ENCODE results near the gene ADAM10. TPM values are rescaled to one million over a fixed set of nuclear protein-coding genes. Genes with fewer than 3 reads are reported as not detected.

ADAM10 gene
- total RNA-seq, 2 experiments from 2014 or later = 61.9 to 103 TPM

DNA sequence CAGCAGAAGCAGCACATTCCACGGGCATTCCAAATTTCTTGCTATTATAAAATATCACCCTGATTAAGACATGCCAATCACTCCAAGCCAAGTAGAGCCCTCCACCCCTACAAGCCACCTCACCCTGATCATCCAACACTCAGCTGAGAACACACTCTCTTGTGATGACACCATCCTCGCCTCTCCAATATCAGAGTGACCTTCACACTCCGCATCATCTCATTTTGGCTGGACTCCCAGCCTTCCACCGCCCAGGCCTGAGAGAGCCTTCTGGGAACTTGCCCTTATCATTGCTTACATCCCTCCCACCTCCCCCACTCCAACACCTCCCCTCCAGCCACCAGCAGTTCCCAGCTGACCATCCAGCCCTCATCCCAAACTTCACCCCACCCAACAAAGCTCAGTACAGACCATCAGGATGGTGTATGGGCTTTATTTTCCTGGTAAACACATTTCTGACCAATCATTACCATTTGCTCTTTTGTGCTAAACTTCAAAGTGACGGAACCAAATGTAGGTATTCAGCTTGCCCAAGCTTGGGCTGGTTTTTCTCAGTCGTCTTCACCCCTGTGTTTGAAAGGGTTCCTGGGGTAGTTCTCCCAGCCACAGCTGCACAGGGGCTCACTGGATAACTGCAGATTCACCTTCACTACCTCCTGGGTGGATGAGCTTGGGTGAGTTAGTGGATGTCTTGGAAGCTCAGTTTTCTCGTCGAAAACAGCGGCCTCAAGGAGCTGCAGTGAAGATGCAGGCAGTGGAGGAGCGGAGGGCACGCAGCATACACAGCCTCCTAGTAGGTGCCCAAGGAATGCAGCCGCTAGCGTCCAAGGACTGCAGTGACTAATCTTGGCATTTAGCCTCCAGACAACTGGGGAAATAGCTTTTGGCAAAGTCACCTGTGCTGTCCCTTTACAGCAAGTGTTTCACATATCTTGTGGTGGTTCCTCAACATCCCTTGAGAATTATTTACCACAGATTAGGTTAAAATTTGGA is 202.6 kb downstream of the ADAM10 start:
- Histone ChIP-seq H4K20me1 (ENCODE audit: insufficient read depth, low read length) (no peaks in the 10 kb centered on the region), H3K4me3 (ENCODE audit: low read depth, low read length, poor library complexity, severe bottlenecking) (no peak overlapping the region), H3K4me1 (ENCODE audit: insufficient read depth, low read length, poor library complexity, severe bottlenecking) (peaks cover 5% of the 10 kb centered on the region), H3K9me2 (ENCODE audit: insufficient read depth, low read length) (no peaks in the 10 kb centered on the region), H3K27ac (ENCODE audit: low read depth, low read length, poor library complexity, severe bottlenecking) (no peak overlapping the region), H3K9me3 (ENCODE audit: low read length) (no peaks in the 10 kb centered on the region), H3K4me2 (ENCODE audit: low read length) (no peak overlapping the region), H3K36me3 (ENCODE audit: insufficient read depth, low read length) (no peaks in the 10 kb centered on the region), H2AFZ (ENCODE audit: low read length) (no peak overlapping the region), H3K79me2 (ENCODE audit: insufficient read depth, low read depth, low read length) (no peaks in the 10 kb centered on the region)
- no peak for DNase-seq (ENCODE audit: low spot score)
- ChIA-PET POLR2A (interaction anchor here (0.6 kb wide), 1 partner anchor 9 kb away, joined by 4 read pairs; no protein-coding TSS in a partner anchor), CTCF (ENCODE audit: unreplicated experiment) (interaction anchor here (0.6 kb wide), 1 partner anchor 42 kb away, joined by 3 read pairs; no protein-coding TSS in a partner anchor)
- TF ChIP-seq, protein P1, sequence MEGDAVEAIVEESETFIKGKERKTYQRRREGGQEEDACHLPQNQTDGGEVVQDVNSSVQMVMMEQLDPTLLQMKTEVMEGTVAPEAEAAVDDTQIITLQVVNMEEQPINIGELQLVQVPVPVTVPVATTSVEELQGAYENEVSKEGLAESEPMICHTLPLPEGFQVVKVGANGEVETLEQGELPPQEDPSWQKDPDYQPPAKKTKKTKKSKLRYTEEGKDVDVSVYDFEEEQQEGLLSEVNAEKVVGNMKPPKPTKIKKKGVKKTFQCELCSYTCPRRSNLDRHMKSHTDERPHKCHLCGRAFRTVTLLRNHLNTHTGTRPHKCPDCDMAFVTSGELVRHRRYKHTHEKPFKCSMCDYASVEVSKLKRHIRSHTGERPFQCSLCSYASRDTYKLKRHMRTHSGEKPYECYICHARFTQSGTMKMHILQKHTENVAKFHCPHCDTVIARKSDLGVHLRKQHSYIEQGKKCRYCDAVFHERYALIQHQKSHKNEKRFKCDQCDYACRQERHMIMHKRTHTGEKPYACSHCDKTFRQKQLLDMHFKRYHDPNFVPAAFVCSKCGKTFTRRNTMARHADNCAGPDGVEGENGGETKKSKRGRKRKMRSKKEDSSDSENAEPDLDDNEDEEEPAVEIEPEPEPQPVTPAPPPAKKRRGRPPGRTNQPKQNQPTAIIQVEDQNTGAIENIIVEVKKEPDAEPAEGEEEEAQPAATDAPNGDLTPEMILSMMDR (conservative IDR thresholded peaks at IDR 0.05; ENCODE audit: low read length) = no peak
- no peak for TF ChIP-seq EZH2phosphoT487 (IDR thresholded peaks at IDR 0.05; ENCODE audit: borderline replicate concordance, low read depth, low read length)
- intact Hi-C loops (cut with micrococcal nuclease; ENCODE audit: unreplicated experiment) = no loop called here
- BruUV-seq (replicated peaks) = no TSS peak

DNA sequence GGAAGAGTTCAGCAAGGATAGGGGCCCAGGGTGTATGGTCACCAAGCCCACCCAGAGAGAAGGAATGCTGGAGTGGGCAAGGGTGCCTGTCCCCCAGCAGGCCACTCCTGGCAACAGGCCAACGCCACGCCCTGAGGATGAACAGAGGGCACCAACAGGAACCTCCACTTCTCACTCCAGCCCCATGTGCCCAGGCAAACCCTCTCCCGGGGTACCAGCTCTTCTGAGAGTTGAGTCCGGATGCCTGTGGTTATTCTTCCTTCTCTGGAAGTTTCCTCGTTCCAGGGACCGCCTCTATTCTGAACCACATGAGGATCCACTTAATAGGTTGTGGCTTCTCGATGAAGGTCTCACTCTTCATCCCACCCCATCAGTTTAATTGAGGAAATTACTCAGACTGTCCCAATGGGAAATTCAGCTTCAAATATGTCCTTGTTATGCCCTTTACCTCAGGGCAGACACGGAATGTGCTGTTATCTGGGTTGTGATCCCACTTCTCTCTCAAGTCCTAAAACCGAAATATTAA is 203.4 kb downstream of the ADAM10 start:
- CTCF ChIA-PET (ENCODE audit: unreplicated experiment) = no interaction called here
- Histone ChIP-seq H2AFZ (ENCODE audit: low read length) (no peak overlapping the region), H4K20me1 (ENCODE audit: insufficient read depth, low read length) (no peaks in the 10 kb centered on the region), H3K36me3 (ENCODE audit: insufficient read depth, low read length) (no peaks in the 10 kb centered on the region), H3K9me2 (ENCODE audit: insufficient read depth, low read length) (no peaks in the 10 kb centered on the region), H3K4me3 (ENCODE audit: low read depth, low read length, poor library complexity, severe bottlenecking) (no peak overlapping the region), H3K4me1 (ENCODE audit: insufficient read depth, low read length, poor library complexity, severe bottlenecking) (peaks cover 2% of the 10 kb centered on the region), H3K4me2 (ENCODE audit: low read length) (no peak overlapping the region), H3K79me2 (ENCODE audit: insufficient read depth, low read depth, low read length) (no peaks in the 10 kb centered on the region), H3K9me3 (ENCODE audit: low read length) (no peaks in the 10 kb centered on the region), H3K27ac (ENCODE audit: low read depth, low read length, poor library complexity, severe bottlenecking) (no peak overlapping the region)
- POLR2A ChIA-PET = interaction anchor here (0.6 kb wide), 1 partner anchor 9 kb away, joined by 4 read pairs; no protein-coding TSS in a partner anchor
- intact Hi-C loops (cut with micrococcal nuclease; ENCODE audit: unreplicated experiment) = no loop called here
- no TSS peak for BruUV-seq (replicated peaks)
- DNase-seq (ENCODE audit: low spot score) = no peak
- TF ChIP-seq EZH2phosphoT487 (IDR thresholded peaks at IDR 0.05; ENCODE audit: borderline replicate concordance, low read depth, low read length) = no peak
- TF ChIP-seq, protein P1 (conservative IDR thresholded peaks at IDR 0.05; ENCODE audit: low read length) = no peak
